Measurements from ENCODE around the gene SCAF4. TPM values are rescaled to one million over a fixed set of nuclear protein-coding genes. Genes with fewer than 3 reads are reported as not detected.
"Not testable (repeated sequence)": the region's sequence is repeated elsewhere in the genome, so short reads cannot be mapped to it uniquely, and the experiment has no call there.

SCAF4 gene
- polyA plus RNA-seq, 3 donors, result 36.5 to 42.4 (median 41.2) TPM

GRCh38 chr21:31665397-31665796 is 66.5 kb downstream of the SCAF4 start:
- DNase-seq (ENCODE audit: extremely low read depth in 1 of 11, low read depth in 9 of 11, low spot score in 4 of 11), result no peak

- no peak for DNase-seq (ENCODE audit: extremely low read depth in 1 of 11, low read depth in 9 of 11, low spot score in 4 of 11)
Measured at GRCh38 chr21:31663584-31664249, 68.2 kb downstream of the SCAF4 start.

GRCh38 chr21:31660591-31660990 is 71.3 kb downstream of the SCAF4 start:
- no peak for DNase-seq (ENCODE audit: extremely low read depth in 1 of 11, low read depth in 9 of 11, low spot score in 4 of 11)

GRCh38 chr21:31660259-31660565 is 71.7 kb downstream of the SCAF4 start:
- DNase-seq (ENCODE audit: extremely low read depth in 1 of 11, low read depth in 9 of 11, low spot score in 4 of 11), result peak in 4 of 11 donors; percentile 17 to 34 (median 23)

GRCh38 chr21:31659536-31660258 is 72.2 kb downstream of the SCAF4 start, which contains the start of gene SOD1:
Gene SOD1 (plus strand): TSS chr21:31659693. CDS start chr21:31659770, 77 bp downstream.
- DNase-seq (ENCODE audit: extremely low read depth in 1 of 11, low read depth in 9 of 11, low spot score in 4 of 11), result peak; percentile 79 to 92 (median 88)

GRCh38 chr21:31659286-31659535 is 72.7 kb downstream of the SCAF4 start:
- no peak for DNase-seq (ENCODE audit: extremely low read depth in 1 of 11, low read depth in 9 of 11, low spot score in 4 of 11)

- DNase-seq (ENCODE audit: extremely low read depth in 1 of 11, low read depth in 9 of 11, low spot score in 4 of 11), result no peak
Measured at GRCh38 chr21:31658053-31658452, 73.9 kb downstream of the SCAF4 start.

GRCh38 chr21:31656199-31657095 is 75.5 kb downstream of the SCAF4 start:
- DNase-seq (ENCODE audit: extremely low read depth in 1 of 11, low read depth in 9 of 11, low spot score in 4 of 11), result no peak

- not testable (repeated sequence) for DNase-seq (ENCODE audit: extremely low read depth in 1 of 11, low read depth in 9 of 11, low spot score in 4 of 11)
Measured at GRCh38 chr21:31654821-31655580, 76.9 kb downstream of the SCAF4 start.

- no peak for DNase-seq (ENCODE audit: extremely low read depth in 1 of 11, low read depth in 9 of 11, low spot score in 4 of 11)
Measured at GRCh38 chr21:31654340-31654739, 77.6 kb downstream of the SCAF4 start.

GRCh38 chr21:31651491-31651890 is 80.4 kb downstream of the SCAF4 start:
- not testable (repeated sequence) for DNase-seq (ENCODE audit: extremely low read depth in 1 of 11, low read depth in 9 of 11, low spot score in 4 of 11)

- no peak for DNase-seq (ENCODE audit: extremely low read depth in 1 of 11, low read depth in 9 of 11, low spot score in 4 of 11)
Measured at GRCh38 chr21:31650930-31651329, 81.0 kb downstream of the SCAF4 start.

- DNase-seq (ENCODE audit: extremely low read depth in 1 of 11, low read depth in 9 of 11, low spot score in 4 of 11), result no peak
Measured at GRCh38 chr21:31647650-31648049, 84.3 kb downstream of the SCAF4 start.

GRCh38 chr21:31644643-31645042 is 87.3 kb downstream of the SCAF4 start:
- DNase-seq (ENCODE audit: extremely low read depth in 1 of 11, low read depth in 9 of 11, low spot score in 4 of 11), result no peak

- no peak for DNase-seq (ENCODE audit: extremely low read depth in 1 of 11, low read depth in 9 of 11, low spot score in 4 of 11)
Measured at GRCh38 chr21:31641416-31641922, 90.4 kb downstream of the SCAF4 start.

GRCh38 chr21:31636874-31637273 is 95.0 kb downstream of the SCAF4 start:
- DNase-seq (ENCODE audit: extremely low read depth in 1 of 11, low read depth in 9 of 11, low spot score in 4 of 11), result no peak

GRCh38 chr21:31634993-31635392 is 96.9 kb downstream of the SCAF4 start:
- no peak for DNase-seq (ENCODE audit: extremely low read depth in 1 of 11, low read depth in 9 of 11, low spot score in 4 of 11)

GRCh38 chr21:31631881-31632280 is 100.0 kb downstream of the SCAF4 start:
- DNase-seq (ENCODE audit: extremely low read depth in 1 of 11, low read depth in 9 of 11, low spot score in 4 of 11), result not testable (repeated sequence)

All from renal cortex interstitium (tissue), 11 donors.